Activated T-cell treated with anti-CD3 and anti-CD28 coated beads for 48 hours (primary cell): ENCODE data around the gene BBS1.

Source experiments
- DNase-seq: peaks from one replicate; pipeline ENCODE4 v3.0.0-alpha.2; 2020; ENCODE audit warnings: low read depth

Gene BBS1

GRCh38 chr11:66550887-66551286, 40.5 kb downstream of the BBS1 start:
- no peak for DNase-seq

- DNase-seq: no peak
Observed at GRCh38 chr11:66554602-66555001, 44.2 kb downstream of the BBS1 start.

GRCh38 chr11:66555416-66555815, 45.0 kb downstream of the BBS1 start:
- no peak for DNase-seq

- no peak for DNase-seq
Observed at GRCh38 chr11:66556086-66556485, 45.7 kb downstream of the BBS1 start.

GRCh38 chr11:66557733-66558326, 47.4 kb downstream of the BBS1 start:
- DNase-seq: no peak

- peak; percentile 38 for DNase-seq
Observed at GRCh38 chr11:66559142-66559865, 48.9 kb downstream of the BBS1 start.

- no peak for DNase-seq
Observed at GRCh38 chr11:66559866-66560676, 49.6 kb downstream of the BBS1 start.

- DNase-seq: no peak
Observed at GRCh38 chr11:66561178-66561974, 50.9 kb downstream of the BBS1 start.

GRCh38 chr11:66561975-66562248, 51.5 kb downstream of the BBS1 start:
- no peak for DNase-seq

- no peak for DNase-seq
Observed at GRCh38 chr11:66562275-66562674, 51.8 kb downstream of the BBS1 start.

GRCh38 chr11:66562907-66563583, 52.6 kb downstream of the BBS1 start:
- DNase-seq: no peak

- no peak for DNase-seq
Observed at GRCh38 chr11:66563832-66564231, 53.4 kb downstream of the BBS1 start.

GRCh38 chr11:66564538-66564937, 54.1 kb downstream of the BBS1 start:
- no peak for DNase-seq

GRCh38 chr11:66564984-66565383, 54.5 kb downstream of the BBS1 start:
- DNase-seq: no peak

GRCh38 chr11:66566221-66566620, 55.8 kb downstream of the BBS1 start:
- DNase-seq: no peak

- DNase-seq: no peak
Observed at GRCh38 chr11:66567787-66568123, 57.3 kb downstream of the BBS1 start.

- DNase-seq: peak; percentile 63
Observed at GRCh38 chr11:66568124-66568916, 57.9 kb downstream of the BBS1 start, which contains the start of gene CTSF. Gene CTSF (minus strand): TSS chr11:66568606. CDS start chr11:66568486, 120 bp downstream.

- DNase-seq: no peak
Observed at GRCh38 chr11:66569076-66569475, 58.6 kb downstream of the BBS1 start.

- DNase-seq: no peak
Observed at GRCh38 chr11:66570079-66570849, 59.8 kb downstream of the BBS1 start.

- no peak for DNase-seq
Observed at GRCh38 chr11:66570850-66571180, 60.4 kb downstream of the BBS1 start.
